ENCODE measurements around the gene PRKCSH. TPM values are rescaled to one million over a fixed set of nuclear protein-coding genes. Genes with fewer than 3 reads are reported as not detected.

PRKCSH gene
- polyA plus RNA-seq, 1 experiment, result 348 TPM

DNA sequence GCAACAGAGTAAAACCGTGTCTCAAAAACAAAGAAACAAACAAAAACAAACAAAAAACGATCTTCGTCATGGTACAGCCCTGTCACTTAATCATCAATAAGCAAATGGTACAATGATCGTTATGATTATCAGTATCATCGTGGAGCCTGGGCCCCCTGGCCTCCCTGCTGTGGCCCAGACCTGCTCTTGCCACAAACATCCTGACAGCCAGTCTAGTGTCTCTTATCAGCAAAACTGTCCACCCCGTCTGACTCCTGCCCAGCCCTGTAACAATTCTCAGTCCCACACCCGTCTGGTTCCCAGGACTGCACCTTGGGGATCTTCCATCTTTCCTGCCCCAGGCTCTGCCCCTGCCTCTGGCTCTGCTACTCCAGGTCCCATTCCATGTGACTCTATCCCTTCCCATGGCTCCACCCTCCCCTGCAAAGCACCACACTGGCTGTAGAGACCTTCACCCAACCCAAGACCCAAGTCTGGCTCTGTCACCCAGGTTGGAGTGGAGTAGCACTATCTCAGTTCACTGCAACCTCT, 64.5 kb downstream of the PRKCSH start:
- no peaks in the 10 kb centered on the region for H3K27me3 ChIP-seq (ENCODE audit: control insufficient read depth, insufficient read depth, low read length)
- no peak for DNase-seq (ENCODE audit: low read depth)
- ChIA-PET POLR2A (no interaction called here), CTCF (interaction anchor here (1.3 kb wide), 1 partner anchor 17 kb away, joined by 4 read pairs; no protein-coding TSS in a partner anchor)
- peaks cover 4% of the 10 kb centered on the region for H3K36me3 ChIP-seq (ENCODE audit: control insufficient read depth, insufficient read depth, low read length)
- TF ChIP-seq, protein P1, sequence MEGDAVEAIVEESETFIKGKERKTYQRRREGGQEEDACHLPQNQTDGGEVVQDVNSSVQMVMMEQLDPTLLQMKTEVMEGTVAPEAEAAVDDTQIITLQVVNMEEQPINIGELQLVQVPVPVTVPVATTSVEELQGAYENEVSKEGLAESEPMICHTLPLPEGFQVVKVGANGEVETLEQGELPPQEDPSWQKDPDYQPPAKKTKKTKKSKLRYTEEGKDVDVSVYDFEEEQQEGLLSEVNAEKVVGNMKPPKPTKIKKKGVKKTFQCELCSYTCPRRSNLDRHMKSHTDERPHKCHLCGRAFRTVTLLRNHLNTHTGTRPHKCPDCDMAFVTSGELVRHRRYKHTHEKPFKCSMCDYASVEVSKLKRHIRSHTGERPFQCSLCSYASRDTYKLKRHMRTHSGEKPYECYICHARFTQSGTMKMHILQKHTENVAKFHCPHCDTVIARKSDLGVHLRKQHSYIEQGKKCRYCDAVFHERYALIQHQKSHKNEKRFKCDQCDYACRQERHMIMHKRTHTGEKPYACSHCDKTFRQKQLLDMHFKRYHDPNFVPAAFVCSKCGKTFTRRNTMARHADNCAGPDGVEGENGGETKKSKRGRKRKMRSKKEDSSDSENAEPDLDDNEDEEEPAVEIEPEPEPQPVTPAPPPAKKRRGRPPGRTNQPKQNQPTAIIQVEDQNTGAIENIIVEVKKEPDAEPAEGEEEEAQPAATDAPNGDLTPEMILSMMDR (IDR thresholded peaks at IDR 0.05; ENCODE audit: insufficient read depth, low read depth, low read length), result no peak
- H3K4me3 ChIP-seq (ENCODE audit: low read depth, low read length), result no peak overlapping the region

Small RNAs within 50 kb of the gene (small RNA-seq; reads per million reads assigned to genes)
- gene MIR7974 (ENCODE audit: insufficient read length, low read depth, low replicate concordance), result not detected
- not detected for gene RF00019 (ENCODE audit: insufficient read length, low read depth, low replicate concordance)

Other genes with a start within 250 kb of the PRKCSH start
- gene KANK2, start 238.1 kb upstream of the PRKCSH start, polyA plus RNA-seq (2011; rRNA removed), result 113 and 176 TPM in 2 replicates
- not detected in 2 replicates for gene ANGPTL8, start 196.0 kb upstream of the PRKCSH start, polyA plus RNA-seq (2011; rRNA removed)
- 9.1 and 15.2 TPM in 2 replicates for gene DOCK6, start 173.1 kb upstream of the PRKCSH start, polyA plus RNA-seq (2011; rRNA removed)
- gene TSPAN16, start 139.5 kb upstream of the PRKCSH start, polyA plus RNA-seq (2011; rRNA removed), result not detected in 2 replicates
- gene RAB3D, start 96.0 kb upstream of the PRKCSH start, polyA plus RNA-seq (2011; rRNA removed), result 9.7 and 12.0 TPM in 2 replicates
- 89.8 and 107 TPM in 2 replicates for gene TMEM205, start 89.4 kb upstream of the PRKCSH start, polyA plus RNA-seq (2011; rRNA removed)
- 16.3 and 21.4 TPM in 2 replicates for gene CCDC159, start 89.1 kb upstream of the PRKCSH start, polyA plus RNA-seq (2011; rRNA removed)
- gene PLPPR2, start 80.2 kb upstream of the PRKCSH start, polyA plus RNA-seq (2011; rRNA removed), result 19.2 and 30.5 TPM in 2 replicates
- gene SWSAP1, start 61.0 kb upstream of the PRKCSH start, polyA plus RNA-seq (2011; rRNA removed), result 1.0 TPM in 2 replicates
- gene EPOR, start 51.3 kb upstream of the PRKCSH start, polyA plus RNA-seq (2011; rRNA removed), result 3.8 and 5.9 TPM in 2 replicates
- 1.4 and 2.3 TPM in 2 replicates for gene RGL3, start 16.3 kb upstream of the PRKCSH start, polyA plus RNA-seq (2011; rRNA removed)
- 0.16 and 0.38 TPM in 2 replicates for gene ODAD3, start 514 bp upstream of the PRKCSH start, polyA plus RNA-seq (2011; rRNA removed)
- gene ELAVL3, start 45.4 kb downstream of the PRKCSH start, polyA plus RNA-seq (2011; rRNA removed), result not detected in 2 replicates
- 3.1 and 4.6 TPM in 2 replicates for gene ZNF653, start 70.2 kb downstream of the PRKCSH start, polyA plus RNA-seq (2011; rRNA removed)
- gene ECSIT, start 93.5 kb downstream of the PRKCSH start, polyA plus RNA-seq (2011; rRNA removed), result 30.9 and 45.2 TPM in 2 replicates
- gene CNN1, start 103.2 kb downstream of the PRKCSH start, polyA plus RNA-seq (2011; rRNA removed), result 227 and 267 TPM in 2 replicates
- gene ELOF1, start 123.6 kb downstream of the PRKCSH start, polyA plus RNA-seq (2011; rRNA removed), result 70.7 and 83.9 TPM in 2 replicates
- 2.0 and 2.6 TPM in 2 replicates for gene ACP5, start 142.0 kb downstream of the PRKCSH start, polyA plus RNA-seq (2011; rRNA removed)
- 5.8 and 9.5 TPM in 2 replicates for gene ZNF627, start 161.8 kb downstream of the PRKCSH start, polyA plus RNA-seq (2011; rRNA removed)

Data from BJ (cell line).